ENCODE results near the gene FLYWCH2.

The FLYWCH2 gene

DNA sequence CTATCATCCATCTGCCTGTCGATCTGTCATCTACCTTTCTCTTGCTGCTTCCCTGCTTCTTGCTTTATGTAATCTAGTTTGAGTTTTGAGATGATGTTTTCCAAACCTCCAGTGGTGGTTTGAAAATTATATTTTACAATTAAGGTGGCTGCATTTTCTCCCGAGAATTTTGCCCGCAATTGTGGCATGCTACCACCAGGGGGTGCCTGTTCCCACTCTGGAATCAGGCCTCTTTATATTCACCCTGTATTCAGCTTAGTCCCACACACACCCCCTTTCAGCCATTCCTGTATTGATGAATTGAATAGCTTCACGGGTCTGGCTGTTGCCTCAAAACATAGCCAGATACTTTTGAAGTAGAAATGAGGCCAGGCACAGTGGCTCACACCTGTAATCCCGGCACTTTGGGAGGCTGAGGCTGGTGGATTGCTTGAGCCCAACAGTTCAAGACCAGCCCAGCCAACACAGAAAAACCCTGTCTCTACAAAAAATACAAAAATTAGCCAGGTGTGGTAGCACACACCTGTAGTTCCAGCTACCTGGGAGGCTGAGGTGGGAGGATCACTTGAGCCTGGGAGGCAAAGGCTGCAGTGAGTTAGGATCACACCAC lies 28.2 kb upstream of the FLYWCH2 start:
- DNase-seq = no peak

DNA sequence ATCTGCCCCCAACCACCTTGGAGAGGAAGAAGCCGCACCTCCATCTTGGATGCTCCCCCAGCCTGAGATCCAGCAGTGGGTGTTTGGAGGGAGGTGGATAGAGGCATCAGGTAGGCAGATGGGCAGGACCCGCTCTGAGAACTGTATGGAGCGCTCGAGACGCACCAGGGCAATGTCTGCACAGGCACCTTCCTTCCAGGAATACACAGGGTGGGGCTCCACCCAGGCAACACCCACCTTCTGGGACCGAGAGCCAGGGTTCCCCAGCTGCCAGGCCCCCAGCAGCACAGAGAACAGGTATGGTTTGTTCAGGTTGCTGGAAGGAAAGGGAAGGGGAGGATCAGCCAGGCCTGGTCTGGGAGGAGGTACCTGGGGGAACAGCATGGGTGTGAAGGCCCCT lies 27.5 kb upstream of the FLYWCH2 start:
- no peak for DNase-seq

DNA sequence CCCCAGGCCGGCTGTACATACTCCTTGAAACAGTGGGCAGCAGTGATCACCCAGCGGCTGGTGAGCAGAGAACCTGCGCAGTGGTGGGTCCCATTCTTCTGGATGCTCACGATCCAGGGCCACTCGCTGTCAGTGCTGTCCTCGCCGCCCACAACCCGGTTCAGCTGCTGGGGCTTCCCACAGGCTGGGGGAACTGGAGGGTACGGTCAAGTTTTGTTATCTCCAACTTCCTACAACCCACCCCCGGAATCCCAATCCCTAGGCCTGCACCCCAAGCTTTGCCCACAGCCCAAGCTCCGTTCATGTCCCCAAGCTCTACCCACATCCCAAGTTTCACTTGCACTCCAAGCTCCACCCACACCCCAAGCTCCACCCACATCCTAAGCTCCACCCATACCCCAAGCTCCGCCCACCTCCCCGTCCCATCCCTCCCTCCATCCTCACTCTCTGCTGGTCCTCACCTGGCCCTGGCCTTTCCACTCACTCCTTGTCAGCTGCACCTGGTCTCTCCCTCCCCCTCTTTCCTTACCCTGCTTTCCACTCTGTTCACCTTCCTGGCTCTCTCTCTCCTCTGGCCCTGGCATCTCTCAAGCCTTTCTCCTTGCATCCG lies 26.8 kb upstream of the FLYWCH2 start:
- no peak for DNase-seq

DNA sequence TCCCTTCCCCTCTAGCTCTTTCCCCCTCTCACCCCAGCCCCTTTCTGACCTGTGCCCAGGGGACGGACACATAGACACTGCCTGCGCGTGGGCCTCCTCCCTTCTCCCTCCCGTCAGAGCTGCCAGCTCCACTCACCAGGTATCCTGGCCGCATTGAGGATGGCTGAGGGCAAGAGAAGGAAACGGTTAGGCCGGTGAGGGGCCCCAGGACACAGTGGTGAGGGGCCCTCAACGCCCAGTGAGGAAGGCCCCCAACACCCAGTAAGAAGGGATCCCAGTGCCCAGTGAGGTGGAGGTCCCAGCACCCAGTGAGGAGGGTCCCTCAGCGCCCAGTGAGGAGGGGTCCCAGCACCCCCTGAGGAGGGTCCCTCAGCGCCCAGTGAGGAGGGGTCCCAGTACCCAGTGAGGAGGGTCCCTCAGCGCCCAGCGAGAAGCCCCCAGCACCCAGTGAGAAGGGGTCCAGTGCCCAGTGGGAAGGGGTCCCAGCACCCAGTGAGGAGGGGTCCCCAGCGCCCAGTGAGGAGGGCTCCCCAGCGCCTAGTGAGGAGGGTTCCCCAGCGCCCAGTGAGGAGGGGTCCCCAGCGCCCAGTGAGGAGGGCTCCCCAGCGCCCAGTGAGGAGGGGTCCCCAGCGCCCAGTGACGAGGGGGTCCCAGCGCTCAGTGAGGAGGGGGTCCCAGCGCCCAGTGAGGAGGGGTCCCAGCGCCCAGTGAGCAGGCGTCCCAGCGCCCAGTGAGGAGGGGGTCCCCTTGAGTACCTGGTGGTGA lies 26.1 kb upstream of the FLYWCH2 start:
- DNase-seq = no peak

DNA sequence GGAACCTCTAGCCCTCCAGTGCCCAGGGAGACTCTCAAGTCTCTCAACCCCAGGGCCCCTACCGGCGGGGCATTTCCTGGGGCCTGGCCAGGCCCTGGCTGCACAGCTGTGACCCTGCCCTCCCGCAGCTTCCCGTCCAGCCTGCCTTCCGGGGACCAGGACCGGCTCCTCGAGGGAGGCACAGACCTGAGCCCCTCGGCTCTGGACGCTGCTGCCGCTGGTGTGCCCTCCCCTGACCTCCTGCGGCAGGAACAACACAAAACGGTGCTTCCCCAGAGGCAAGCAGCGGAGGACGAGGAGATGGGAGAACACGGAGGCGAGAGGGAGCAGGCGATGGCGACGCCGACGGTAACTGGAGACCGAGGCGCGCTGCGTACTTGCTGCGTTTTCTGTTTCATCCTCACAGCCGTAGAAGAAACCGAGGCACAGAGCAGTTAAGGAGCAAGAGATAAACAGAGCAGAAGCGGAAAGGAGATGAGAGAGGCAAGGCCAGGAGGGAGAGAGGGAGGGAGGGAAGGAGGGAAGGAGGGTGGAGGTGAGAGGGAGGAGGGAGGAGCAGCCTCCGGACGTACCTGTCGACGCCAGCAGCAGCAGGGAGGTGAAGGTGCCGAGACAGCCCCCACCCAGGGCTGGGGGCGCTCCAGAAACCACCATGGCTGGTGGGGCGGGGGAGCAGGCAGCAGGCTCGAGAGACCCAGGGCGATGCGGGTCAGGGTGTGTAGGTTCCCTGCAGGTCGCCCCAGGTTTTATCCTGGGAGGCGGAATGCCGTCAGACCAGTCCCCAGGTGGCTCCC lies 25.4 kb upstream of the FLYWCH2 start, which contains the start of gene PRSS22:
PRSS22 (minus strand) TSS at position 720 of the 794 bp plus-strand sequence; CDS start at position 654, 66 bp downstream.
- DNase-seq = no peak

DNA sequence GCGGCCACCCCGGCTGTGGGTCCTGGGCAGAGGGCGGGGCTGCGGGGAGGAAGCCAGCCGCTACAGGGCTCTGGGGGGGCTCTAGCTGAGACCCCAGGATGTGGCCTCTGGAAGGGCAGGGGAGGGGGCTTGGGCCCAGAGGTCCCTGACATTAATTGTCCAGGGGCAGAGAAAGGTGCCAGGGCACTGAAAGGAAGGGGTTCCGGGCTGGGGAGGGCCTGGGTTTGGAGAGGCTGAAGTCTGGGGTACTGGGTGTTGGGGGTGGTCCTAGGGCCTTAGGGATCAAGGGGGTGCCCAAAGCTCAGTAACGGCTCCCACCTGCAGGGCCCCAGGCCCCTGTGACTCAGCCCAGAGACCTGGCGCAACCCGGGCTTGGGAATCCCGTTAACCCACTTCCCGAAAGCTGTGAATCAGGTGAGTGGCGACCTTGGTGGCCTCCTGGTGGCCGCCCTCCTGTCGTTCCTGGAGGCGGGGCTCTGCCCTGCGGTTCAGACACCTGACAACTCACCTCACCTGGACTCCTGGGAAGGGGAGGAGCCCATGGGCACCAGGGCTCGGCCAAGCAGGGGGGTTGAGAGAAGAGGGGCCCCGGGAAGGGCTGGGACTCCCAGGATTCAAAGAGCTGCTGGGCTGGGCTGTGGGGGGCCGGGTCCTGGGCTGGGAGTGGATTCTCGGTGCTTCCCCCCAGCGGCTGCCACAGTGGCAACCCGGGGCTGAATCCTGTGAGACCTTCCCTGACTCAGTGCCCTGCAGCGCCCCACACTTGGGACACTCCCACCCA lies 24.6 kb upstream of the FLYWCH2 start:
- DNase-seq = no peak

DNA sequence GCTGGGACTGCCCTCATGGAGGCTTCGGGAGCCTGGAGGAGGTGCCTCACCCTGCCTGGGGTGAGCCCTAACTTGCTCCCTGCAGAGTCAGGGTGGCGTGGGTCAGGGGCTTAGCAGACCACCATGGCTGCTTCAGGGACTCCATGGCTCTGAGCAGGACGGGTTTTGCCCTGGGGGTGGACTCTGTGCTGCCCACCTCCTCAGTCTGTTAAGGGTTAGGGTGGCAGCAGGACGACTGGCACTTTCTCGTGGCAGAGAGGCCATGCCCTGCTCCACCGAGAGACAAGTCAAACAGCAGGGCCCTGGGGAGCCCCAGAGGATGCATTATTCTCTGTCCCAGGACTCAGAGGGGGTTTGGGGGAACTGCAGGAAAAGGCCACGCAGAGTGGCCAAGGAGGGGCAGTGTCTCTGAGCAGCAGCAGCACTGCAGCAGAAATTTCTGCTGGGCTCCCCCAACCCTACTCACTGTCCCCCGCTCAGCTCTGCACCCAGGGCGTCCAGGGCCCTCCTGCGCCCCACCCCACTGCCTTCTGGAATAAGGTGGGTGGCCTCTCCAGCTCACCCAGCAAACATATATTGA lies 23.2 kb upstream of the FLYWCH2 start:
- no peak for DNase-seq

DNA sequence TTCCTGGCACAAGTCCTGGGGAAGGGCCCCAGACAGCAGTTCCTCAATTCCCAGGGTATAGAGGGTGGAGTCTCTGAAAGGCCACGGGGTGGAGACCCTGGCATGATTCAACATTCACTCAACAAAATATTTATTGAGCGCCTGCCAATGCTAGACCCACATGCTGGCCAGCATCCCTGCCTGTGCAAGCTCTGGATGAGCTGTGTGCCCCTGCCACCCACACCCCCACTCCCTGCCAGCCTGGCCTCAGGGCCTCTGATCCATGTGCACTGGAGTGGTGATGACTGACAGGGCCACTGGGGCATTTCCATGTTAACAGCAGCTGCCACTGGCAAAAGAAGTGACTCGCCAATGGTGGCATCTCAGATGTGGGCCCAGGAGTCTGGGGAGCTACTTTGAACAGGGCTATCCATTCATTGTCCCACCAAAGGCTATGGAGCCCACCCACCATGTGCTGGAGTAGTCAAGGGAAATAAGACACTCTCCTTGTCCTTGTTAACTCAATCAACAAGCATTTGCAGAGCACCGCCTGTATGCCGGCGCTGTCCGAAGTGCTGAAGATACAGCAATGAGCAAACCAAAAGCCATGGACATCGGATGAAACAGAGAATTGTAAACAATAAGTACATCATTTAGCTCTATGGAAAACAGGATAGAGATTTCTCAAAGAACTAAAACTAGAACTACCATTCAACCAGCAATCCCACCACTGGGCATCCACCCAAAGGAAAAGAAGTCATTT lies 22.0 kb upstream of the FLYWCH2 start:
- DNase-seq = no peak

DNA sequence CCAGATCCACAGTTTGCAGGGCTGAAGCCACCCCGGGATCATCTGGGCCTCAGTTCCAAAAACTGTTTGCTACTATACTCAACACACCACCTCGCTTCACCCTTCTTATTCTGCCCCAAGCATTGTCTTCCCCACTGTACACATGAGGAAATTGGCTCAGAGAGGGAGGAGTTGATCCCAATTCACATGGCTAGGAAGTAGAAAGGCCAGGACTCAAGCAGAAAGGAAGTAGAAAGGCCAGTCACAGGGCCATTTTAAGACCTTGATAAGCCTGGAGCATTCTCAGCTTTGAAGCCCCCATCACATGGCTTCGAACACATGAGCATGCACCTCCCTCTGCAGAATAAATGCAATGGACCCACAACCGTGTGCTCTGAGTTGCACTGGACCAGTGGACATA lies 17.4 kb upstream of the FLYWCH2 start:
- no peak for DNase-seq

DNA sequence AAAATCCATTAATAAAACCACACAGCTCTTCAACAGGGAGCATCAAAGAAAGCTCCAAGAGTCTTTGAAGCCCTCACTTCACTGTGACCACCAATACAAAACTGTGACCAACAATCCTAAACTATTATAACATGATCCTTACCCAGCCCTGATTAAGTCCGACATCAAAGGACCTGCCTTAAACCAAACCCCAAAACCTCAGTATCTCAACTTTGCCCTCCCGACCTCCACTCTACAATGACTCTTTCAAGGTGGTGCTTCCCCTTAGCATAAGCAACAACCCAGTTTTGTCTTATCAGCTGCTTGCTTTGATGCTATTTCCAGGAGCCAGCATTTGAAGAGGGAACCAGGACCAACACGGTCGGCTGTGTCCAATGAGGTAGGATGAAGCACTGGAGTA lies 16.6 kb upstream of the FLYWCH2 start:
- no peak for DNase-seq

DNA sequence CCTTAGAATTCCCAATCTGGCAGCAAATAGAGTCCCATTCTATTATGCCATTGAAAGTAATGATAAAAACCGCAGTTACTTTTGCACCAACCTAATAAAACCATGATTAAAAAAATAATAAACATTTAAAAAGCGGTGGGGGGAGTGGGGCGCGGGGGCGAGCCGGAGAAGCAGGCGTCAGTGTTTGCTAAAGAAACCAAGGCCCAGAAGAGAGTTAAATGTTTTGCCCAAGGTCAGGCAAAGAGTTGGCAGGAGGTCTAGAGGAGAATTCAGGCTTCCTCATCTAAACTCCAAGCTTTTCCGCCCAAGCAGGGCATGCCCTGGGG lies 15.4 kb upstream of the FLYWCH2 start:
- no peak for DNase-seq

DNA sequence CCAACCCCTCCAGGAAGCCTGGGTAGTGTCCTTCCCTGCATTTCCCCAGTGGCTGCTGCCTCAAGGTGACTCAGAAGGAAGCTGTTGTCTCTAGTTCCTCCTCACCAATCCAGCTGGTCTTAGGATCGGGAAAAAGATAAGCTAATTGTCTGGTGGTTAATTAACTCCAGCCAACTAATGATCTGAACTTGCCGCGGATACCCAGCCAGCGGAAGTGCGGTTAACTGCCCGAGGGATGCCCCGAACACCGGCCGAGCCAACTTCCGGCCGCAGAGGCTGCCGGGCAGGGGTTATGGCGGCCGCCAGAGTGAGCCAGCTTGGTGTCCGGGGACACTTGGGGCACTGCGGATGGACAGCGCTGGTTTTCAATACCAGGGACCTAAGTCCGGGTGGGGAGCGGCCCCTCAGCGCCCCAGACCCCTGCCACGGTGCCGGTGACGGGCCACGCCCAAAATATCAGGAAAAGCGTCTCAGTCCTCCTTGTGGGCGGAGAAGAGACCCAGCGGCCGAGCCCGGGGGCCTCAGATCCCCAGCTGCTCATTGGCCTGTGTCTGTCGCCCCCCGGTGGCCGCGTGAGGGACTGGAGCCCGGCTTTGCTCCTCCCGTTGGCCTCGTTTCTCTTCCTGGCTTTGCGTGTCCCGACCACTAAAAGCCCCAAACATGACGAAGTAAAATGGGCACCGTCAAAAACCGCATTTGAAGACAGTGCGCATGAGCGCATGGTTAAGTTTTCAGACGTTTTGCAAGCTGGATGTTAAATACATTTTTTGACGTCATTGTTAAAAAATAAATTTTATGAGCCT lies 14.8 kb upstream of the FLYWCH2 start:
- peak; percentile 97 for DNase-seq

DNA sequence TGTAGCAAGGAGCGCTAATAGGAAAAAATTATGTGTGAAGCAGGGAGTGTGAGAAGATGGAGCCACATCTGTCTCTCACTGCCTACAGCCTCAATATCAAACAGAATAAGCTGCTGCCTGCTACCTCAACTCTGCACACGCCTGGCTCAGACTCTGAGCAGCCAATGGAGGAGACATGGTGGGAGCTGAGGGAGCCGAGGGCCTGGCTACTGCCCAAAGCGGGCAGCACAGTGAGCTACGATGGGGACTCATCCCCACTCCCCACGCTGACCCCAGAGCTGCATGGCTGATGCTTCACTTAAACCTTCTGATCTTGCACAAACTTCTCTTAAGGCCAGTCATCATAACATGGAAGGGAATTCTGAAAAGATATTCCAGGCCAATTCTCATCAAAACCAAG lies 11.1 kb upstream of the FLYWCH2 start:
- DNase-seq = no peak

DNA sequence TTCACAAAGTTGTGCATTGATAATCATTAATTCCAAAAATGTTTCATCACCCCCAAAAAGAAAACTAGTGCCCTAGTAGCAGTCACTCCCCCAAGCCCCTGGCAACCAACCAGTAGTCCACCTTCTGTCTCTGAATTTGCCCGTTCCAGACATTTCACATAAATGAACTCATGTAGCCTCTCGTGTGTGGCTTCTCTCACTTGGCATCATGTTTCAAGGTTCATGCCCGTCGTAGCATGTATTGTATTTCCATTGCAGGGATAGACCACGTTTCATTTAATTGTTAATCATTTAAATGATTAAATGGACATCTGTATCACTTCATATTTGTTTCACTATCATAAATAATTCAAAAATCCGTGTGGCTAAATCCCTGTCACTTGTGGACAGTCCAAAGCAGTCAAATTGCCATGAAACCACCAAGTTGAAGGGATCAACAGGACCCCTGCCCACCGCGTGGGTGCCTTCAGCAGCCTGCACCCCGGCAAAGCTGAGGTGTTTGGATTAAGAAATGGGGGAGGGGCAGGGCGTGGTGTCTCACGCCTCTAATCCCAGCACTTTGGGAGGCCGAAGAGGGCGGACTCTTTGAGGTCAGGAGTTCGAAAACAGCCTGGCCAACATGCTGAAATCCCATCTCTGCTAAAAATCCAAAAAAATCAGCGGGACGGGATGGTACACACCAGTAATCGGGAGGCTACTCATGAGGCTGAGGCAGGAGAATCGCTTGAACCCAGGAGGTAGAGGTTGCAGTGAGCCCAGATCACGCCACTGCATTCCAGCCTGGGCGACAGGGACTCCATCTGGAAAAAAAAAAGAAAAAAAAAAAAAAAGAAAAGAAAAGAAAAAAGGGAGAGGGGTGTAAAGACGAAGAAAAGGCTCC lies 8.7 kb upstream of the FLYWCH2 start:
- no peak for DNase-seq

DNA sequence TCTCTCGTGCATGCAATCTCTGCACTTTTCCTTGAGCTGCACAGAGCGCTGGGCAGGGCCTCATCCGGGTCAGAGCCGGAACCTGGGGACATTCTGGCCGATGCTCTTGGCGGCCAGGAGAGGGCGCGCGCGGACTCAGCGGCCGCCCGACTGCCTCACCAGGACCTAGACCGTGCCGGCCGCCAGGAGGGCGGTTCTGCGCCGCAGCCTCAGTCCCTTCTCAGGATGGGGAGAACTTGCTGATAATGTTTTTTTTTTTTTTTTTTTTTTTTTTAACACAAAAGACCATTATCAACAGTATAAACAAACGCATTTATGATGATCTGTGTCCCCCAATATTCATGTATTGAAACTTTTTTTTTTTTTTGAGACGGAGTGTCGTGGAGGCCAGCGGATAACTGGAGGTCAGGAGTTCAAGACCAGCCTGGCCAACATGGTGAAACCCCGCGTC lies 8.1 kb upstream of the FLYWCH2 start:
- peak; percentile 80 for DNase-seq

DNA sequence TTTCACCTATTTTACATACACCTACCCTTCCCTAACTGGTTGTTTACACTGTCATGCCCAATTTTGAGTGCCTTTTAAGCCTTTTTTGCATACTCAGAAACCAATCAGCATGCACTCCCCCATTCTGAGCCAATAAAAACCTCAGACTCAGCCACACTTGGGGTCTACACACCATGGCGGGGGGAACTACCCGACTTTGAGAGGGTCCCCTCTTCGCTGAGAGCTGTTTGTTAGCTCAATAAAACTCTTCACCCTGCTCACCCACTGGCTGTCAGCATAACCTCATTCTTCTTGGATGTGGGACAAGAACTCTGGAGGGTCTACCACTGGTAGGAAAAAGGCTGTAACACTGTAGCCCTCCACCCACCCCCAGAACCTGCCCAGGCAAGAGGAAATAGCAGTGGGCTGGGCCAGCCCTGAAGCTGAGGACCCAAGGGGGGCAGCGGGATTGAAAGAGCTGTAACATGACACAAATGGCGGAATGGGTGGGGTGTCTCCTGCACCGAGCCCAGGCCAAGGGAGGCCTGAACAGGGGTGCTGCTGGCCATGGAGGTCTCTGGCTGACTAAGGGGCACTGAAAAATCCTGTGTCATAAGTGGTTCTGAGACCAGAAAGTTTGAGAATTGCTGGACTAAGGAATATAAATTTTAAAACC lies 3.0 kb upstream of the FLYWCH2 start:
- no peak for DNase-seq

DNA sequence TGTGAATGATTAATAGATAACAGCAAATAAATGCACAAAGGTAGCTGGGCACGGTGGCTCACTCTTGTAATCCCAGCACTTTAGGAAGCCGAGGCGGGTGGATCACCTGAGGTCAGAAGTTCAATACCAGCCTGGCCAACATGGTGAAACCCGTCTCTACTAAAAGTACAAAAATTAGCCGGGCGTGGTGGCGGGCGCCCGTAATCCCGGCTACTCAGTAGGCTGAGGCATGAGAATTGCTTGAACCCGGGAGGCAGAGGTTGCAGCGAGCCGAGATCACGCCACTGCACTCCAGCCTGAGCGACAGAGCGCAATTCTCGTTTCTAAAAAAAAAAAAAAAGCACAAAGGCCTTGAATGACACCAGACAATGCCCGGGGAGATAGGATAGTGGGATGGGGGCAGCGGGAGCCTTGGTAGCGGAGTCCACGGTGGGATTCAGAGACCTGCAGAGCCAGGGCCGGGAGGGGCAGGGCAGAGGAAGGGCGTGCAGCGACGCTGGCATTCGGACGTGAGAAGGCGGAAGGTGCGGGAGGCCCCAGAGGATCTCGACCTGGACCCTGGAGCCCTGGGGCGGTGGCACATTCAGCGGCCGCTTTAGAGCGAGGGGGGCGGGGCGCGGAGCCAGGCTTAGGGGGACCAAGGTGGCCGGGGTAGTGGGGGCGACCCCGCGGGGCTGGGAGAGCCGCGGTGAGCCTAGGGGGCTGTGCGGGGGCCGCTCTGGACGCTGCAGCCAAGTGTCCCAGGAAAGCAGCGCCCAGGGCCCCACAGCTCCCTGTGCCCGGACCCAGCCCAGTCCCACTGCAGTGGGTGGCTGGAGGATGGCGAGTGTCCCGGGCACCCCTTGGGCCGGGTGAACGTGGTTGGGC lies 999 bp upstream of the FLYWCH2 start:
- DNase-seq = peak; percentile 25

DNA sequence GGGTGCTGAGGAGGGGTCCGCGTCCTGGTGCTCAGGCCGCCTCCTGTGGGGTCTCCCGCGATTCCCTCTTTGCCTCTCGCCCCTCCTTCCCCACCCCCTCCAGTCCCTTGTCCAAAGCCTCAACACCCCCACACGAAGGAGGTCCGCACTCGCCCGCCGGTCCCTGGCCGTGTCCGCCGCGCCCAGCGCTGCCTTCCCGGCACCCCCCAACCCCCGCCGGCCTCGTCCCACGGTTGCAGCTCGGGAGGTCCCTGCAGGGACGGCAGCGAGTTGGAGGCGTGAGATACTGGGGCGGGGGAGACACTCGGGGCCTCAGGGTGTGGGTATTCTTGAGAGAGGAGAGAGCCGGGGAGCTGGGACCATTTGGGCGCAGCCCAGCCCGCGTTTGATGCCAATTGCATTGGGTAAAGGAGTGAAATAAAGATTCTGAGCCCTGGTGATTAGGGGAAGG lies 468 bp downstream of the FLYWCH2 start:
- no peak for DNase-seq
